ENCODE results near the gene FCHSD2.

GRCh38 chr11:72955466-72955865, 186.7 kb downstream of the FCHSD2 start:
- TF ChIP-seq CTCF (IDR thresholded peaks at IDR 0.05 in 8 of 11, conservative IDR thresholded peaks at IDR 0.05 in 3 of 11) (no peak), POLR2A (IDR thresholded peaks at IDR 0.05) (no peak), POLR2AphosphoS5 (IDR thresholded peaks at IDR 0.05) (no peak)
